Hepatocyte (in vitro differentiated cells): ENCODE measurements around the gene MX1. TPM values are rescaled to one million over a fixed set of nuclear protein-coding genes. Genes with fewer than 3 reads are reported as not detected.

Experiments used
- DNase-seq: peaks from one replicate; pipeline ENCODE4 v3.0.0-alpha.2; 2016; ENCODE audit warnings: low spot score
- H2AFZ ChIP-seq: fragments of 200-600 bp; sonication (generic); 2 replicates; pipeline ENCODE4 v1.6.0; 2016; ENCODE audit warnings: antibody characterized with exemption, mild to moderate bottlenecking
- H3K27ac ChIP-seq: fragments of 200-600 bp; sonication (generic); 2 replicates; pipeline ENCODE4 v1.5.1; 2016; ENCODE audit warnings: mild to moderate bottlenecking
- H3K27me3 ChIP-seq: fragments of 200-600 bp; sonication (generic); 2 replicates; pipeline ENCODE4 v1.6.1; 2016
- H3K36me3 ChIP-seq: fragments of 200-600 bp; sonication (generic); replicated peaks from 2 replicates; pipeline ENCODE4 v1.5.1; 2016; ENCODE audit warnings: low read depth; ENCODE audit not compliant: insufficient read depth
- H3K4me1 ChIP-seq: fragments of 200-600 bp; sonication (generic); 2 replicates; pipeline ENCODE4 v1.5.1; 2016; ENCODE audit warnings: mild to moderate bottlenecking, moderate library complexity; ENCODE audit not compliant: insufficient read depth
- H3K4me2 ChIP-seq: fragments of 200-600 bp; sonication (generic); 2 replicates; pipeline ENCODE4 v1.6.0; 2016
- H3K4me3 ChIP-seq: fragments of 200-600 bp; sonication (generic); 2 replicates; pipeline ENCODE4 v1.5.1; 2016; ENCODE audit warnings: mild to moderate bottlenecking
- H3K79me2 ChIP-seq: fragments of 200-600 bp; sonication (generic); 2 replicates; pipeline ENCODE4 v1.6.0; 2017; ENCODE audit warnings: mild to moderate bottlenecking
- H3K9me2 ChIP-seq: fragments of 200-600 bp; sonication (generic); replicated peaks from 2 replicates; pipeline ENCODE4 v1.6.0; 2017; ENCODE audit warnings: mild to moderate bottlenecking; ENCODE audit not compliant: insufficient read depth
- H3K9me3 ChIP-seq: fragments of 200-600 bp; sonication (generic); 2 replicates; pipeline ENCODE4 v1.5.1; 2016; ENCODE audit warnings: low read depth, mild to moderate bottlenecking
- H4K20me1 ChIP-seq: fragments of 200-600 bp; sonication (generic); 2 replicates; pipeline ENCODE4 v1.6.0; 2016; ENCODE audit warnings: mild to moderate bottlenecking; ENCODE audit not compliant: insufficient read depth, poor library complexity, severe bottlenecking
- CTCF ChIP-seq: fragments of 200-600 bp; sonication (generic); IDR thresholded peaks from 2 replicates; pipeline ENCODE4 v1.5.1; 2016; ENCODE audit warnings: antibody characterized with exemption, mild to moderate bottlenecking; ENCODE audit not compliant: poor library complexity
- EZH2 ChIP-seq: fragments of 200-600 bp; sonication (generic); IDR thresholded peaks from 2 replicates; pipeline ENCODE4 v1.6.1; 2016; ENCODE audit warnings: antibody characterized with exemption, mild to moderate bottlenecking, borderline replicate concordance
- EZH2phosphoT487 ChIP-seq: fragments of 200-600 bp; sonication (generic); IDR thresholded peaks from one replicate; pipeline ENCODE4 v1.6.1; 2018; ENCODE audit warnings: antibody characterized with exemption, mild to moderate bottlenecking, low read depth, moderate library complexity; ENCODE audit not compliant: unreplicated experiment, severe bottlenecking
- WGBS: methylation state at CpG from one replicate; pipeline ENCODE4 v1.1.6; 2016; ENCODE audit warnings: low lambda C conversion rate; ENCODE audit errors: missing lambda C conversion rate; 5-methylcytosine and 5-hydroxymethylcytosine counted together
- polyA plus RNA-seq: library from polyadenylated mRNA; unstranded; fragments of >200 nt; fragmentation: Nextera tagmentation; extraction: Ambion mirVana; gene quantifications from 2 replicates; pipeline ENCODE4 v1.2.1, GENCODE V29; 2016
- total RNA-seq: library from RNA; depleted of rRNA; stranded (reverse); fragments of >200 nt; gene quantifications from 2 replicates; pipeline ENCODE4 v1.2.3, GENCODE V29; 2014

The MX1 gene
- total and polyA plus RNA-seq, 2 experiments from 2014 or later: 14.2 to 26.6 TPM

DNA sequence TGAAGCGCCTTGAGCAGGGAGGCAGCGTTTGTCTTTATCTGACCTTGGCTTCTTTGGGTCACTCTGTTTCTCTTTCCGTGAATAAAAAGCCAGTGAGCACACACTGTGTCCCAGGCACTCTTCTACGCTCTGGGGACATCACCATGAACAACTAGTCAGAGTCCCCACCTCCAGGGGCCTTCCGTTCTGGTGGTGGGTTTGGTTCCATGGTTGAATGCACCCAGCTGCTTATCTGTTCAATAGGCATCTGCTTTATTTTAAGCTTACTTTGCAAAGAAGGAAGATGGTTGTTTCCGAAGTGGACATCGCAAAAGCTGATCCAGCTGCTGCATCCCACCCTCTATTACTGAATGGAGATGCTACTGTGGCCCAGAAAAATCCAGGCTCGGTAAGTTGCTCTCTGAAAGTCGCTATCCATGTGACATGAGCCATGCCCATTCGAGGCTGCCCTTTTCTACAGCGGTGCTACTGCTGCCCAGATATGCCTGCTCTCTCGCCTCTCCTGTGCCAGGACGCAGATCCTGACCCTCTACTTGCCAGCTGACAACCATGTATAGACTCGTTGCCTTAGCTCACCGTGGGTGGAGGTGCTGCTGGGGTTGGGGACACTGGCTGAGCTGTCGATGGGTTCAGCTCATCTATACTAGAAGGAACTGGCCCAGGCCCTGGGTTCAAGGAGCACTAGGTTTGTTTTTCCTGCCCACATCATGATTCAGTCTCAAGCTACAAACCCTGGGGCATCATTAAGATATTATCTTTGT lies 5.9 kb downstream of the MX1 start:
- Histone ChIP-seq H4K20me1 (no peaks in the 10 kb centered on the region), H3K4me3 (no peak overlapping the region), H2AFZ (no peak overlapping the region), H3K36me3 (no peaks in the 10 kb centered on the region), H3K9me3 (peaks cover 8% of the 10 kb centered on the region), H3K27ac (peak overlapping the region; percentile 12), H3K79me2 (no peaks in the 10 kb centered on the region), H3K27me3 (no peaks in the 10 kb centered on the region), H3K4me1 (no peaks in the 10 kb centered on the region), H3K4me2 (no peak overlapping the region), H3K9me2 (no peaks in the 10 kb centered on the region)
- TF ChIP-seq EZH2phosphoT487 (no peak), EZH2 (no peak), CTCF (no peak)
- 87% methylated on average over 16 of the region's 16 CpGs for WGBS
- no peak for DNase-seq

- no peak overlapping the region for H2AFZ ChIP-seq
- no peak for DNase-seq
Measured at GRCh38 chr21:41432562-41433460, 6.8 kb downstream of the MX1 start.

GRCh38 chr21:41433566-41433965 lies 7.5 kb downstream of the MX1 start:
- Histone ChIP-seq H4K20me1 (no peaks in the 10 kb centered on the region), H3K27me3 (no peaks in the 10 kb centered on the region), H3K36me3 (no peaks in the 10 kb centered on the region), H3K4me3 (no peak overlapping the region), H3K79me2 (no peaks in the 10 kb centered on the region), H3K4me2 (no peak overlapping the region), H2AFZ (no peak overlapping the region), H3K4me1 (no peaks in the 10 kb centered on the region), H3K27ac (no peak overlapping the region), H3K9me2 (no peaks in the 10 kb centered on the region), H3K9me3 (peaks cover 8% of the 10 kb centered on the region)
- DNase-seq: no peak
- no peak for TF ChIP-seq CTCF
- no peak for TF ChIP-seq EZH2
- TF ChIP-seq EZH2phosphoT487: no peak
- WGBS: 83% methylated on average over 2 of the region's 2 CpGs

More at GRCh38 chr21:41432562-41433460, 6.8 kb downstream of the MX1 start:
- Histone ChIP-seq H3K4me2 (peak overlapping the region; percentile 27), H3K4me3 (no peak overlapping the region), H3K27ac (peak overlapping the region; percentile 52), H4K20me1 (no peaks in the 10 kb centered on the region), H3K4me1 (no peaks in the 10 kb centered on the region), H3K9me3 (peaks cover 8% of the 10 kb centered on the region), H3K79me2 (no peaks in the 10 kb centered on the region), H3K27me3 (no peaks in the 10 kb centered on the region), H3K9me2 (no peaks in the 10 kb centered on the region), H3K36me3 (no peaks in the 10 kb centered on the region)
- TF ChIP-seq EZH2: no peak
- TF ChIP-seq EZH2phosphoT487: no peak
- no peak for TF ChIP-seq CTCF
- WGBS: 67% methylated on average over 10 of the region's 10 CpGs
